Aorta (tissue), 5 donors: Measurements from ENCODE around the gene NUDT5. TPM values are rescaled to one million over a fixed set of nuclear protein-coding genes. Genes with fewer than 3 reads are reported as not detected.
"Not testable (repeated sequence)": the region's sequence is repeated elsewhere in the genome, so short reads cannot be mapped to it uniquely, and the experiment has no call there.

Experiments
- ATAC-seq: fragments of 200-7000 bp; cut with Tn5 transposase; one replicate; pipeline ENCODE4 v1.9.1; 2022; ENCODE audit warnings: moderate library complexity; ENCODE audit not compliant: low FRiP score
- DNase-seq, 2 donors: peaks; one replicate each; pipeline ENCODE4 v3.0.0-alpha.2; 2020
- H3K27ac ChIP-seq, 2 donors: one replicate each; pipeline ENCODE4 v1.5.1; 2013; ENCODE audit warnings: low read length in 2 of 2, mild to moderate bottlenecking in 2 of 2, moderate library complexity in 2 of 2, control low read depth in 1 of 2, inconsistent platforms in 1 of 2, low read depth in 1 of 2
- H3K27me3 ChIP-seq, 2 donors: one replicate each; pipeline ENCODE4 v1.6.1; 2013; ENCODE audit warnings: control low read depth in 1 of 2, low read length in 1 of 2, mild to moderate bottlenecking in 1 of 2, moderate library complexity in 1 of 2; ENCODE audit not compliant: insufficient read depth in 2 of 2, control insufficient read depth in 1 of 2
- H3K36me3 ChIP-seq, 2 donors: one replicate each; pipeline ENCODE4 v1.6.1; 2013; ENCODE audit warnings: control low read depth in 1 of 2, low read length in 1 of 2, mild to moderate bottlenecking in 1 of 2; ENCODE audit not compliant: insufficient read depth in 2 of 2, control insufficient read depth in 1 of 2
- H3K4me1 ChIP-seq, 2 donors: one replicate each; pipeline ENCODE4 v1.6.1; 2013; ENCODE audit warnings: low read length in 2 of 2, control low read depth in 1 of 2, mild to moderate bottlenecking in 1 of 2, moderate library complexity in 1 of 2; ENCODE audit not compliant: insufficient read depth in 2 of 2, control insufficient read depth in 1 of 2
- H3K4me3 ChIP-seq, 2 donors: one replicate each; pipeline ENCODE4 v1.5.1; 2013; ENCODE audit warnings: low read length in 2 of 2, control low read depth in 1 of 2, mild to moderate bottlenecking in 1 of 2
- H3K9me3 ChIP-seq: one replicate; pipeline ENCODE4 v1.6.1; 2013; ENCODE audit warnings: mild to moderate bottlenecking, low read length; ENCODE audit not compliant: control insufficient read depth
- WGBS, 2 donors: extraction: QIAGEN DNeasy Blood & Tissue Kit; methylation state at CpG; one replicate each; pipeline ENCODE4 v1.1.7; 2013; 5-methylcytosine and 5-hydroxymethylcytosine counted together
- intact Hi-C, 2 donors: fragments of 100-400 bp; cut with DNase I; formaldehyde crosslinking; loops; one replicate each; pipeline versions ENCODE4 v1.14.2 to v1.15.0; 2022
- polyA plus RNA-seq, 2 donors: library from polyadenylated mRNA; stranded (reverse); fragments of 200-250 nt; gene quantifications; one replicate each; pipeline ENCODE4 v1.2.3, GENCODE V29; 2013
- total RNA-seq, 2 donors: library from RNA; stranded (reverse); fragmentation: NEBNext Ultra II Directional; extraction: Animal tissue kit (Norgen Biotek cat#: 25700); gene quantifications; one replicate each; pipeline ENCODE4 v1.2.1, GENCODE V29; 2021
- donor health status: healthy with polysubstance abuse.
- donor health status: Bipolar disorder and iron deficiency.
- donor health status: DM: no; HTN: no; CAD: no.
- donor health status: DM: no; HTN: no; CAD: no.
- donor health status: DM: yes; HTN: yes; CAD: no.

Gene NUDT5
- total and polyA plus RNA-seq, 4 donors = 21.3 to 39.7 (median 31.9) TPM

- no peaks in the 10 kb centered on the region for H3K27me3 ChIP-seq
- intact Hi-C loops = no loop called here
- H3K4me1 ChIP-seq = no peaks in the 10 kb centered on the region
- H3K36me3 ChIP-seq = peaks cover 6 to 10% of the 10 kb centered on the region in 2 donors
- ATAC-seq = no peak
- 92 to 93% methylated on average over 13 of the region's 13 CpGs for WGBS, 2 donors
- no peaks in the 10 kb centered on the region for H3K9me3 ChIP-seq
- H3K27ac ChIP-seq = no peak overlapping the region
- DNase-seq = peak in 1 of 2 donors; percentile 51
- H3K4me3 ChIP-seq = no peak overlapping the region
These were observed 14.5 kb downstream of the NUDT5 start for GRCh38 chr10:12181065-12181775.

GRCh38 chr10:12180221-12180974, 15.3 kb downstream of the NUDT5 start:
- 85 to 86% methylated on average over 9 of the region's 9 CpGs for WGBS, 2 donors
- H3K9me3 ChIP-seq = no peaks in the 10 kb centered on the region
- ATAC-seq (no peak), DNase-seq (no peak)
- no peaks in the 10 kb centered on the region for H3K27me3 ChIP-seq
- H3K36me3 ChIP-seq = peaks cover 6 to 10% of the 10 kb centered on the region in 2 donors
- no peak overlapping the region for H3K4me3 ChIP-seq
- no peak overlapping the region for H3K27ac ChIP-seq
- intact Hi-C loops = no loop called here
- H3K4me1 ChIP-seq = no peaks in the 10 kb centered on the region

- Histone ChIP-seq H3K4me1 (no peaks in the 10 kb centered on the region), H3K36me3 (peaks cover 0 to 8% of the 10 kb centered on the region in 2 donors), H3K4me3 (no peak overlapping the region), H3K9me3 (no peaks in the 10 kb centered on the region), H3K27ac (no peak overlapping the region), H3K27me3 (no peaks in the 10 kb centered on the region)
- DNase-seq (no peak), ATAC-seq (no peak)
- intact Hi-C loops = no loop called here
- WGBS, 2 donors = 91 to 94% methylated on average over 4 of the region's 4 CpGs
These were observed 16.0 kb downstream of the NUDT5 start for GRCh38 chr10:12179606-12180170.

GRCh38 chr10:12177642-12178041, 18.0 kb downstream of the NUDT5 start:
- 93 to 94% methylated on average over 9 of the region's 9 CpGs for WGBS, 2 donors
- Histone ChIP-seq H3K4me1 (no peaks in the 10 kb centered on the region), H3K9me3 (no peaks in the 10 kb centered on the region), H3K27ac (no peak overlapping the region), H3K27me3 (no peaks in the 10 kb centered on the region), H3K36me3 (peaks cover 0 to 13% of the 10 kb centered on the region in 2 donors), H3K4me3 (no peak overlapping the region)
- DNase-seq (no peak), ATAC-seq (no peak)
- intact Hi-C loops = no loop called here

- intact Hi-C loops, H3K4me3 ChIP-seq, DNase-seq, H3K27ac ChIP-seq, ATAC-seq, H3K9me3 ChIP-seq, H3K27me3 ChIP-seq, H3K4me1 ChIP-seq: not testable (repeated sequence)
- peaks cover 11 to 19% of the 10 kb centered on the region in 2 donors for H3K36me3 ChIP-seq
- 86 to 94% methylated on average over 6 of the region's 6 CpGs for WGBS, 2 donors
These were observed 24.2 kb downstream of the NUDT5 start for GRCh38 chr10:12171512-12171911.

- ATAC-seq (no peak), DNase-seq (no peak)
- intact Hi-C loops = no loop called here
- no peaks in the 10 kb centered on the region for H3K27me3 ChIP-seq
- H3K27ac ChIP-seq = no peak overlapping the region
- H3K9me3 ChIP-seq = no peaks in the 10 kb centered on the region
- H3K4me1 ChIP-seq = no peaks in the 10 kb centered on the region
- no peak overlapping the region for H3K4me3 ChIP-seq
- peaks cover 11% of the 10 kb centered on the region in 2 donors for H3K36me3 ChIP-seq
- 80 to 81% methylated on average over 6 of the region's 6 CpGs for WGBS, 2 donors
These were observed 29.5 kb downstream of the NUDT5 start for GRCh38 chr10:12165999-12166775.

- Histone ChIP-seq H3K36me3 (peaks cover 5 to 11% of the 10 kb centered on the region in 2 donors), H3K4me1 (no peaks in the 10 kb centered on the region), H3K9me3 (no peaks in the 10 kb centered on the region), H3K4me3 (no peak overlapping the region), H3K27me3 (no peaks in the 10 kb centered on the region), H3K27ac (no peak overlapping the region)
- intact Hi-C loops = no loop called here
- DNase-seq (no peak), ATAC-seq (no peak)
- 80 to 81% methylated on average over 3 of the region's 3 CpGs for WGBS, 2 donors
These were observed 30.7 kb downstream of the NUDT5 start for GRCh38 chr10:12165036-12165435.

GRCh38 chr10:12164085-12164484, 31.6 kb downstream of the NUDT5 start:
- intact Hi-C loops = no loop called here
- ATAC-seq (no peak), DNase-seq (no peak)
- 88% methylated on average over 12 of the region's 12 CpGs for WGBS, 2 donors
- H3K27ac ChIP-seq = no peak overlapping the region
- peaks cover 4 to 9% of the 10 kb centered on the region in 2 donors for H3K36me3 ChIP-seq
- H3K27me3 ChIP-seq = no peaks in the 10 kb centered on the region
- H3K4me3 ChIP-seq = no peak overlapping the region
- no peaks in the 10 kb centered on the region for H3K9me3 ChIP-seq
- H3K4me1 ChIP-seq = no peaks in the 10 kb centered on the region
